Upper lobe of left lung (tissue), 4 donors: ENCODE data around the gene CD7.

Experiments used
- CTCF ChIP-seq, 6 experiments: fragments of 450-650 bp in 4 of 6; fragments of 200-600 bp in 2 of 6; sonication (generic) in 2 of 6; IDR thresholded peaks; one replicate each; pipeline ENCODE4 v1.5.1; 2016 to 2019; ENCODE audit warnings: antibody characterized with exemption in 6 of 6
- EP300 ChIP-seq, 4 donors: sonication (generic); formaldehyde crosslinking; IDR thresholded peaks; one replicate each; pipeline ENCODE4 v1.5.1; 2017; ENCODE audit warnings: antibody characterized with exemption in 4 of 4, control low read depth in 2 of 4
- POLR2A ChIP-seq, 4 donors: fragments of 450-650 bp; IDR thresholded peaks; one replicate each; pipeline ENCODE4 v1.5.1; 2016 to 2017; ENCODE audit warnings: antibody characterized with exemption in 4 of 4, mild to moderate bottlenecking in 2 of 4
- POLR2AphosphoS5 ChIP-seq, 2 donors: sonication (generic); formaldehyde crosslinking; IDR thresholded peaks; one replicate each; pipeline ENCODE4 v1.5.1; 2017; ENCODE audit warnings: antibody characterized with exemption in 2 of 2

- TF ChIP-seq CTCF (IDR thresholded peaks at IDR 0.05) (no peak), POLR2A (IDR thresholded peaks at IDR 0.05) (no peak), POLR2AphosphoS5 (IDR thresholded peaks at IDR 0.05) (no peak), EP300 (IDR thresholded peaks at IDR 0.05) (no peak)
Observed at GRCh38 chr17:82328141-82328993, 11.0 kb upstream of the CD7 start.
